AG04450 (cell line): Measurements from ENCODE around the gene ATP2C1. TPM values are rescaled to one million over a fixed set of nuclear protein-coding genes. Genes with fewer than 3 reads are reported as not detected.
A peak's percentile ranks its signal among the peaks of the same experiment; 100 is the strongest.

Experiments
- CTCF ChIA-PET: fragments of 300-600, 350-600 bp; formaldehyde crosslinking; extraction: SDS; loops from one replicate; lab custom pipeline; 2022; ENCODE audit warnings: antibody characterized with exemption, inconsistent platforms; lab: Charles Lee
- POLR2A ChIA-PET: fragments of 350-600 bp; formaldehyde crosslinking; extraction: SDS; loops from one replicate; lab custom pipeline; 2021; ENCODE audit warnings: antibody characterized with exemption, inconsistent platforms; lab: Yijun Ruan, JAX
- DNase-seq: peaks from one replicate; pipeline ENCODE4 v3.0.0-alpha.2; 2011; ENCODE audit warnings: low read depth, low spot score
- H3K27ac ChIP-seq: one replicate; pipeline ENCODE4 v1.5.1; 2012; ENCODE audit warnings: low read depth, low read length, control low read depth
- H3K27me3 ChIP-seq: one replicate; pipeline ENCODE4 v1.6.0; 2012; ENCODE audit warnings: low read length; ENCODE audit not compliant: control insufficient read depth, insufficient read depth
- H3K4me3 ChIP-seq: 2 replicates; pipeline ENCODE4 v1.5.1; 2011; ENCODE audit warnings: mild to moderate bottlenecking, low read depth, low read length, control low read depth
- H3K9me3 ChIP-seq: 2 replicates; pipeline ENCODE4 v1.5.1; 2012; ENCODE audit warnings: low read length; ENCODE audit not compliant: control insufficient read depth, insufficient read depth
- CTCF ChIP-seq: IDR thresholded peaks from 2 replicates; pipeline ENCODE4 v1.5.1; 2011; ENCODE audit warnings: low read depth, low read length, control low read depth, inconsistent platforms
- polyA plus RNA-seq: library from polyadenylated mRNA; depleted of rRNA; stranded (reverse); fragments of >200 nt; gene quantifications from 2 replicates; pipeline ENCODE4 v1.2.3, GENCODE V29; 2011

Gene ATP2C1
- polyA plus RNA-seq, 1 experiment, result 103 TPM

DNA sequence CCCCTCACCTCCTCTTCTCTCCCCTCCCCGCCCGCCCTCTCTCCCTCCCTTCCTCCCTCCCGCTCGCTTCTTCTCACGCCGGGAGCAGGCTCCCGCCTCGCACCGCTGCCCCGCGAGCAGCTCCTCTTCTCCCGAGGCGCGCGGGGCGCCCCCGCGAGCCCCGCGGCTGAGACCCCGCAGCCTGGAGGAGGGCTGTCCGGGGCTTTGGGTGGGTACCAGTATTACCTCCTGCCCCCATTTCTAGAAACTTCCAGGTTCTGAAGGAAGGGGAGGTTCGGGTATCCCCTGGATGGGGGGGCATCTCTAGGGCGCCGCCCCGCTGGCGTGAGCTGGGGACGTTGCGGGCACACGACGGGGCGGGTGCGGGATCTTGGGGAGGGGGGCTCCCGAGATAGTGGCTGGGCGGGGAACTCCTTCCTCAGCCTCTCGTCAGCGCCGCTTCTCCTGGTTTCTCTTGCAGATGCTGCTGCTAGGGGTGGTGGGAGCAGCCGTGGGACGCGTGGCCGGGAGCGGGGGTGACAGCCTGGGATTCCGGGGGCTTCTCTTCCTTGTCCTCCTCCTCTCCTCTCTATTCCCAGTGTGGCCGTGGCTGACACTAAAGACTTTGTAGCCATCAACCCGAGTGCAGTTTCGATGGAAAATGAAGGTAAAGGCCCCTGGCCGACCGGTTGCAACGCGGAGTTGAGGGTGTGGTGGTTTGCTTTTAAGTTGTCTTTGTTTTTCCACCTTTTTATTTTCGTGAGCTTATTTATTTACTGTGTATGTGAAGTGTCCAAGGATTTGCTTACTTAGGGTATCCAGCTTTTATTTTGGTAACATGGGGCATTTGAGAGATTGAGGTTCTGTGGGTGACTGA, 474 bp downstream of the ATP2C1 start:
- Histone ChIP-seq H3K9me3 (no peaks in the 10 kb centered on the region), H3K27ac (peak overlapping the region; percentile 42), H3K27me3 (no peaks in the 10 kb centered on the region), H3K4me3 (peak overlapping the region; percentile 86)
- DNase-seq, result no peak
- CTCF ChIA-PET, result interaction anchor here (0.6 to 6.4 kb wide), 34 partner anchors 10 to 655 kb away, joined by 3 to 56 read pairs (median 5); partner anchors contain the start of gene PIK3R4
- POLR2A ChIA-PET, result interaction anchor here (0.5 to 2.7 kb wide), 13 partner anchors 33 to 1555 kb away, joined by 3 to 16 read pairs (median 3); partner anchors contain the start of genes ASTE1 and NEK11
- no peak for TF ChIP-seq CTCF

DNA sequence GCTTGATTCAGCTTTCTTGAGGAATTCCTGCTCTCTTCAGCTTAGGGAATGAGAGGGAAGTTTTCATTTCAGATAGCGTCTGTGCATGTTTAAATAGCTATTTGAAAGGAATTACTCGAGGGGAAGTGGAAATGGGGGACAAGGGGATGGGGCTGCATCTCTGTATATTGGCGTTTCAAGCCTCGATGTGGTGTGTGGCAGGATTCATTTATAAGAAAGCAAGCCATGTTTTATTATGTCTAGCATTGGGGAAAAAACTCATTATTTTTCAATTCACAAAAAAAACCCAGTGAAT, 1.0 kb downstream of the ATP2C1 start:
- Histone ChIP-seq H3K27me3 (no peaks in the 10 kb centered on the region), H3K9me3 (no peaks in the 10 kb centered on the region), H3K4me3 (peak overlapping the region; percentile 86), H3K27ac (no peak overlapping the region)
- no peak for TF ChIP-seq CTCF
- no peak for DNase-seq
- POLR2A ChIA-PET, result interaction anchor here (0.5 to 2.7 kb wide), 4 partner anchors 56 to 147 kb away, joined by 3 to 16 read pairs (median 6); partner anchors contain the start of genes ASTE1 and NEK11
- CTCF ChIA-PET, result interaction anchor here (0.5 to 6.4 kb wide), 7 partner anchors 10 to 619 kb away, joined by 3 to 56 read pairs (median 5); no protein-coding TSS in a partner anchor

GRCh38 chr3:130895690-130896488, 2.0 kb downstream of the ATP2C1 start:
- DNase-seq, result no peak
- peak overlapping the region; percentile 86 for H3K4me3 ChIP-seq
- H3K27ac ChIP-seq, result no peak overlapping the region
- H3K27me3 ChIP-seq, result no peaks in the 10 kb centered on the region
- POLR2A ChIA-PET, result no interaction called here
- no peak for TF ChIP-seq CTCF
- CTCF ChIA-PET, result interaction anchor here (0.5 kb wide), 1 partner anchor 45 kb away, joined by 5 read pairs; no protein-coding TSS in a partner anchor
- no peaks in the 10 kb centered on the region for H3K9me3 ChIP-seq

- Histone ChIP-seq H3K9me3 (no peaks in the 10 kb centered on the region), H3K27me3 (no peaks in the 10 kb centered on the region), H3K4me3 (no peak overlapping the region), H3K27ac (no peak overlapping the region)
- POLR2A ChIA-PET, result no interaction called here
- DNase-seq, result no peak
- CTCF ChIA-PET, result no interaction called here
- no peak for TF ChIP-seq CTCF
Measured at GRCh38 chr3:130897316-130897715, 3.4 kb downstream of the ATP2C1 start.
